Hematopoietic multipotent progenitor cell treated with erythropoietin and hydrocortisone succinate and interleukin-3 and kit ligand, for 4 days (in vitro differentiated cells): ENCODE results near the gene MON1A.

Source experiments
- DNase-seq: peaks from one replicate; pipeline ENCODE4 v3.0.0-alpha.2; 2015

MON1A gene

GRCh38 chr3:49882166-49882565 lies 47.4 kb downstream of the MON1A start:
- DNase-seq, result no peak

- peak; percentile 60 for DNase-seq
Measured at GRCh38 chr3:49880581-49881315, 48.9 kb downstream of the MON1A start.

GRCh38 chr3:49879721-49880120 lies 49.9 kb downstream of the MON1A start:
- no peak for DNase-seq

GRCh38 chr3:49878686-49879085 lies 50.9 kb downstream of the MON1A start:
- DNase-seq, result no peak

- no peak for DNase-seq
Measured at GRCh38 chr3:49877716-49878115, 51.9 kb downstream of the MON1A start.

- no peak for DNase-seq
Measured at GRCh38 chr3:49876567-49876966, 53.0 kb downstream of the MON1A start.

GRCh38 chr3:49873623-49874022 lies 56.0 kb downstream of the MON1A start:
- no peak for DNase-seq

- DNase-seq, result peak; percentile 51
Measured at GRCh38 chr3:49872801-49873281, 56.8 kb downstream of the MON1A start.

- no peak for DNase-seq
Measured at GRCh38 chr3:49871531-49872153, 58.0 kb downstream of the MON1A start.

GRCh38 chr3:49869525-49870126 lies 60.0 kb downstream of the MON1A start, which contains the start of gene CAMKV:
TSS of gene CAMKV (minus strand) at chr3:49869906. CDS start at chr3:49862388, 7,518 bp downstream.
- DNase-seq, result peak; percentile 41

- no peak for DNase-seq
Measured at GRCh38 chr3:49868862-49869466, 60.6 kb downstream of the MON1A start.

- DNase-seq, result peak; percentile 84
Measured at GRCh38 chr3:49867871-49868321, 61.7 kb downstream of the MON1A start.

GRCh38 chr3:49867400-49867799 lies 62.2 kb downstream of the MON1A start:
- no peak for DNase-seq

GRCh38 chr3:49865198-49865784 lies 64.3 kb downstream of the MON1A start:
- DNase-seq, result no peak

- no peak for DNase-seq
Measured at GRCh38 chr3:49864505-49864904, 65.1 kb downstream of the MON1A start.

GRCh38 chr3:49859576-49860305 lies 69.9 kb downstream of the MON1A start:
- no peak for DNase-seq
